Measurements from ENCODE around the gene NCBP1. TPM values are rescaled to one million over a fixed set of nuclear protein-coding genes. Genes with fewer than 3 reads are reported as not detected.

NCBP1 gene
- total RNA-seq, 1 donor from 2014 or later: 44.0 TPM

DNA sequence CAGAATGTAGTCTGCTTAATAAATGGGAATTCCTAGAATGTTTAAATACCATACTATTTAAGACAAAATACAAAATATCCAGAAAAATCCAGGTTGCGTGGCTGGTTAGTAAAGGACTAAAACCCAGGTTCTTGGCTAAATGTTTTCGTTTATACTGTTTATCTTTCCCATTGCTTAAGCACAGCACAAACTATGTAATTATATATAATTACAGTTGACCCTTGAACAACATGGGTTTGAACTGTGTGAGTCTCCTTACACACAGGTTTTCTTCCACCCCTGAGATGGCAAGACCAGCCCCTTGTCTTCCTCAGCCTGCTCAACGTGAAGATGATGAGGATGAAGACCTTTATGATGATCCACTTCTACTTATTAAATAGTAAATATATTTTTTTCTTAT lies 38.8 kb downstream of the NCBP1 start:
- intact Hi-C loops (cut with micrococcal nuclease): no loop called here

DNA sequence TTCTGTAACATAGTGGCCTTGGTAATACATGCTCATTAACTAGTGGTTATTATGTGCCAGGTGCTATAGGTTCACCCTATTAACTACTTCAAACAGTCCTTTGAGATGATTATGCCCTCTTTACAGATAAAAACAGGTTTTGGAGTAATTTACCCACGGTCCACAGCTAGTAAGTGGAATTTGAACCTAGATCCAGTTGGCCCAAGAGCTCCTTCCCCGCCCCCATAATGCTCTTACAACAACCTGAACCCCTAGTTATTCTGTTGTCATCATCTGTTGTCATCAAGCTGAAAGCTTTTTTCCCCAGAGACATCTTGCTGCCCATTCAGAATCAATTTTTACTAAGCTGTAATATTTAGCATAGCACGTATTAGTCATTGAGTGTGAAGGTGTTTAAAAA lies 40.3 kb downstream of the NCBP1 start:
- intact Hi-C loops (cut with micrococcal nuclease): no loop called here

DNA sequence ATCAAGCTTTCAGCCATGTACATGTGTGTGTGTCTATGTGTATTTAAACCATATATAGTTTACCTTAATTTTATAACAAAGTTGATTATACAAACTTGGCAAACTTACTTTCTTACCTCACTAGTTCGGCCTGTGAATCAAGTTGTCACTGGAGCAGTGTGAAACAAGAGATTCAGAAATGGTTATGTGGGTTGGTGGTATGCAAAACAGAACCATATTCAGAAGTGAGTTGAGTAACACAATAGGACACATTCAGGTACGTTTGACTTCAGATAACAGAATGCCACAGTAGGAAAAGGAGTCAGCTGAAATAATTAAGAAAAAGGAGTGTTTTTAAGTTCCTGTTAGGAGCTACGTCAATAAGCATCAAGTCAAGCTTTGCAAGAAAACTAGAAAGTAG lies 42.0 kb downstream of the NCBP1 start:
- intact Hi-C loops (cut with micrococcal nuclease): no loop called here

DNA sequence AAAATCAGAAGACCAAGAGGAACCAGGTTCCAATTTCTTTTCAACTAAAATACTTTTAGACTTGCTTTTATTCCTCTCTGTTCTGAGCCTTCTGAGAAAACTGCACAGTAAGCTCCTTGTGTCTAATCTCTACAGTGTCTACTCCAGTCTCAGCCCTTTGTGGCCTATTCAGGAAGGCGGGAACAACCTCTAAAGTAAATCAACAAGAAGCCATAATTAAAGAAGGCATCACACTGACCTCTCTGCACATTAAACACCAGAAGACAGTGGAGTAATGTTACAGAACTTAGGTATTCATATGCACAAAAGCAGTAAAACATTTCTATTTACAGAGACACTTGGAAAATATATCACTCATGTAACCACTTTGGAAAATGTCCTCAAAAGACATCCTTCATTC lies 48.6 kb downstream of the NCBP1 start:
- intact Hi-C loops (cut with micrococcal nuclease): no loop called here

DNA sequence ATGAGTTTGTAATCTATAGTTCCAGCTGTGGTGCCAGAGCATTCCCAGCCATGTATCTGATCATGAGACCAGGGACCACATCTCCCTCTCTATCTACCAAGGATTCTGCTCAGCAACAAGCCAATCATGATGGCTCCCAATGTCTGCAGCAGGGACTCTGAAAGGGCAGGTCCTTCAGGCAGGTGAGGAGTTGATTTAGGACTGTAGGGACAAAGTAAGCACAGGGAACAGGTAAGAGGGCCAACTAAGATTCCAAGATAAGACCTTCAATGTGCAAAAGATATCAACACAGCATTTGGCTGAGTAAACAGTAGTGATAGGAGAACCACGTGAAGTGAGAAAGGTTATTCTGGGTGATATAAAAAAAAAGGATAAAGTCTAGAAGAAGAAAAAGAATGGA lies 55.0 kb downstream of the NCBP1 start:
- intact Hi-C loops (cut with micrococcal nuclease): no loop called here

DNA sequence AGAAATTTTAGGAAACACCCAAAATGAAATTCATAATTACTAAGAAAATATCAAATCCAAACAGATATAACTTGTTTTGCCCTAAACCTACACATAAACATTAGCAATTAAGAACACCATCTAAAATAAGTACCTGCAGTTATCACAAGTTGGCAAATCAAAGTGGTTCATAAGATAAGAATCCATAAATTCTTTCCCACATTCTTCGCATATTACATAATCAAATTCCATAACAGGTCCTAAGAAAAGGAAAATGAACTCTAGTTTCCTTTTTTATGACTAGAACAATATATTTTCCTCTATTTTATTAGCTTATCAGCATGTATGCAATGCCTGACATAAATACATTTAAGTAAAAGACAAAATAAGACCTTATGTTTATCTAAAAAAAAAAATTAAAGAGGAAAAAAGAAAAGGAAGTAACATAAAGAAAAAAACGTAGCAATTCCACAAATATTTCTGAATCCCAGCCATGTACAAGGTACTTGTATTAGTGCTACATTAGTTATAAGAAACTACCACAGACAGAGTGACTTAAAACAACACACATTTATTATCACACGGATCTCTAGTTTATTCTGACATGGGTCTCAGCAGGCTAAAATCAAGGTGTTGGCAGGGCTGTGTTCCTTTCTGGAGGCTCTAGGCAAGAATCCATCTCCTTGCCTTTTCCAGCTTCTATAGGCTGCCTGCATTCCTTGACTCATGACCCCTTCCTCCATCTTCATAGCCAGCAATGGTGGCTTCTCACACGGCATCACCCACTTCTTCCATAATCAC lies 56.0 kb downstream of the NCBP1 start:
- intact Hi-C loops (cut with micrococcal nuclease): loop anchor here (10.0 kb wide), 1 partner anchor 565 kb away; the partner anchor contains the start of gene TBC1D2

DNA sequence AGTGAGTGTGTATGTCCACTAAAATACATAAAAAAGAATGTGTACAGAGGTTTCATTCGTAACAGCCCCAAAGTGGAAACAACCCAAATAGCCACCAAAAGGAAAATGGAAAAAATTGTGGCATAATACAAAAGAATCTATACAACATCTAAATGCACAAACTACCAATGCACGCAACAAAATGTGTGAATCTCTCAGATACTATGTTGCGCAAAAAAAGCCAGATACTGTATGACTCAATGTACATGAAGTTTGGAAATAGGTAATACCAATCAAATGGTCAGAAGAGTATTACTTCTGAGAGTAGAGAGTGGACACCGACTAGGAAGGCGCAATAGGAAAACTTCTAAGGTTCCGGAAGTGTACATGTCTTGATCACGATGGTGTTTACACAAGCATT lies 61.1 kb downstream of the NCBP1 start:
- intact Hi-C loops (cut with micrococcal nuclease): loop anchor here (5.0 to 10.0 kb wide), 4 partner anchors 108 to 560 kb away; partner anchors contain the start of gene TBC1D2

DNA sequence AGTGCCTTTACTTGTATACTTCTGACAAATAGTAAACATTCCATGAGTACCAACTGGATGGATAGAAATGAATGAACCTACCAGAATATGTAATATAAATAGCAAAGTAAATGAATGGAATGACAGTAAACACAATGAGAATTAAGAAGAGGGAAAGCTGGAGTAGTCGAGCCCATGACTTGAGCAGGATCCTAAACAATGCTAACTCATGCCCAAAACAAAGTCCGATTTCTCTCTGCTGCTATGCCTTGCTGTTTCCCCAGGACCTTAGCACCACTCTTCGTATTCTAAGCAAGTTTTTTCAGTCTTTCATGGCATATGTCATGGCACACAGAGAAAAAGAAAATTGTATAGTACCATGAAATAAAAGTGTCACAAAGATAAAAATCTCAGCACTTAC lies 61.8 kb downstream of the NCBP1 start:
- intact Hi-C loops (cut with micrococcal nuclease): loop anchor here (5.0 to 10.0 kb wide), 4 partner anchors 107 to 559 kb away; partner anchors contain the start of gene TBC1D2

DNA sequence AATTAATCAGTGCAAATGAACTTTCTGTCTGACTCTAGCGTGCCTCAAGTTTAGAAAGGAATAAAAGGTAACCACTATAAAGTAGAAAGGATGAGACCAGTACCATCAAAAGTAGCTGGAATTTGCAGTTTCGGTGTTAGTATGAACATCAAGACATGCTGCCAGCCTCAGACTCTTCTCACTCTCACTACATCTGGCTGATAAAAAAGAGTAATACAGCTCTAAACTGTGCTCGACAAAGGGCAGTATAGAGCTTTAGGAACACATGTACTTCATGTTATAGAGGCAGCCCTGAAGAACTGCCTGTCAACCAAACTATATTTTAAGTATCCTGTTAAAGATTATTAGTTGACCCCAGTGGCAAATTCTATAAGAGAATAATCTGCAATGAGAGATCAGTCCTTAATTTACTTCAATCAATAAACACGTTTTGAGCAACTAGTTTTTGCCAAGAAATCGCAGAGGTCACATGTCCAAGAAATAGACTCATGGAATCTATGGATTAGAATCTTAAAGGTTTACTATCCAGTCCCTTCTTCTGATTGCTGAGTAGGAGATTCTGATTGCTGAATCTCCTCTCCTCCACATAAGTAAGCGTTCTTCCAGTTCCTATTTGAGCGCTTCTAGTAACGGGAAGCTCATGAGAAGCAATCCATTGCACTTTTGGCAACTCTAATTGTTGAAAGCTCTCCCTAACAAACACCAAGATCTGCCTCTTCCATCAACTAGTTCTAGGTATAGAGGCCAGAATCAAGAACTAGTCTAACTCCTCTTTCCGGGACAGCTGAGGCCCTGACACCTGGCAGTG lies 62.6 kb downstream of the NCBP1 start:
- intact Hi-C loops (cut with micrococcal nuclease): loop anchor here (5.0 to 10.0 kb wide), 4 partner anchors 106 to 559 kb away; partner anchors contain the start of gene TBC1D2

DNA sequence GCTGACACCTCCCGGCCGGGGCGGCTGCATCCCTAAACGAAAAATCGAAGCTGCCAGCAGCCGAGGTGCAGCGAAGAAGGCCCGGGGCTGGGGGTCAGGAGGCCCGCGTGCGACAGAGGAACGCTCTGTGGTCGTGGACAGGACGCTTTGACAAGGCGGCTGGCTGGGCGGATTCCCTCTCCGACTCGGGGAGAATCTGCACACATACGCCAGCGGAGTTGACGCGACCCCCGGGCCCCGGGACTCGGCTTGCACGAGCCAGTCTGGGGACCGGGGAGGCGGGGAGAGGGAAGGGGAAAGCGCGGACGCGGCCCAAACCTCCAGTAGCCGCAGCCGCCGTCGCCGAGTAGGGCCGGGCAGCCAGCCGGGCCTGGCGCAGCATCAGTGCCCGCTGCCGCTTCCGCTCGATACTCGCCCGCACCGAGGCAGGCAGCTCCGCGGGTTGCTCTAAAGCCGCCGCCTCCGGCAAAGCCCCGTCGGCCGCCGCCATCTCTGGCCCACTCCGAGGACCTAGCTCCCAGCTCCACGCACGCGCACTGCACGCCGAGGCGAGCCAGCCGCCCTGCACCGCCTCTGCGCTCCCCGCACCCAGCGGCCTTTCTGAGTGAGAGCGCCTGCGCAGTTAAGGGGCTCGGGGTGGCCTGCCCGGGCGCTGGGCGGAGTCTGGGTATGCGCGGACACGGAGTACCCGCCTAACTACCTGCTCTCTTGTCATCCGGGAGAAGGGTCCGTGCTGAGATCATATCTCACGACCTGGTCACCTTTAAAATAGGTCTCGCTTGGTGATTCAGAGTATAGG lies 63.4 kb downstream of the NCBP1 start, which contains the start of gene XPA:
XPA (minus strand) TSS at position 538 of the 799 bp plus-strand sequence; CDS start at position 490, 48 bp downstream.
- intact Hi-C loops (cut with micrococcal nuclease): loop anchor here (1.0 to 10.0 kb wide), 6 partner anchors 64 to 558 kb away; partner anchors contain the start of genes NCBP1, TBC1D2, TRMO and TSTD2

DNA sequence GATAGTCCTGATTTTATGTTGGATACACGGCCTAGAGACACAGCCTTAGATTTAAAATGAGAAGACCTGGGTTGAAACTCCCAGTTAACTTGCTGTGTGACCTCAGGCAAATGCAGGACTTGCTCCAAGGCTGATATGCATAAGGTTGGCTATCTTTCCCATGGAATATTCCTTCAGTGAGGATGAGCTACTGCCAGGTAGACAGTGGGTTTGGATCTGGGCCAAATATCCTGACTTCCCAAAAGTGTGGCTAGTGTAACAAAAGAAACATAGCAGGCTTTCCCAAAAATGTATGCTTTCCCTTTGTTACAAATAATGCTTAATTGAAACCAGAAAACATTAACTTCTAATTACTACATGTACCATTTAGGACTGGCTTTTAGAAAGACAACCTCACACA lies 64.2 kb downstream of the NCBP1 start:
- intact Hi-C loops (cut with micrococcal nuclease): loop anchor here (1.0 to 10.0 kb wide), 6 partner anchors 65 to 557 kb away; partner anchors contain the start of genes NCBP1, TBC1D2, TRMO and TSTD2

DNA sequence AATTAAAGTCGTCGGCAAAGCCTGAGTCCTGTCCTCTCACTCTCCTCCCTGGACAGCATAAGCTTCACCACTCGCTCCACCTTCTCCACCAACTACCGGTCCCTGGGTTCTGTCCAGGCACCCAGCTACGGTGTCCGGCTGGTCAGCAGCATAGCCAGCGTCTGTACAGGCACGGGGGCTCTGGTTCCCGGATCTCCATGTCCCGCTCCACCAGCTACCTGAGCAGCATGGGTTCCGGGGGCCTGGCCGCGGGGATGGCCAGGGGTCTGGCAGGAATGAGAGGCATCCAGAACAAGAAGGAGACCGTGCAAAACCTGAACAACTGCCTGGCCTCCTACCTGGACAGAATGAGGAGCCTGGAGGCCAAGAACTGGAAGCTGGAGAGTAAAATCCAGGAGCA lies 65.2 kb downstream of the NCBP1 start:
- intact Hi-C loops (cut with micrococcal nuclease): loop anchor here (5.0 to 10.0 kb wide), 4 partner anchors 103 to 556 kb away; partner anchors contain the start of gene TBC1D2

DNA sequence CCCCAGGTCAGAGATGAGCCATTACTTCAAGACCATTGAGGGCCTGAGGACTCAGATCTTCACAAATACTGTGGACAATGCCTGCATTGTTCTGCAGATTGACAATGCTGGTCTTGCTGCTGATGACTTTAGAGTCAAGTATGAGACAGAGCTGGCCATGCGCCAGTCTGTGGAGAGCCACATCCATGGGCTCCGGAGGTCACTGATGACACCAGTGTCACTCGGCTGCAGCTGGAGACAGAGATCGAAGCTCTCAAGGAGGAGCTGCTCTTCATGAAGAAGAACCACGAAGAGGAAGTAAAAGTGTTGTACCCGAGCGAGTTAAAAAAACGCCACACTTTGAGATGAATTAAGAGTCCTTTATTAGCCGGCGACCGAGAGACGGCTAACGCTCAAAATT lies 65.7 kb downstream of the NCBP1 start:
- intact Hi-C loops (cut with micrococcal nuclease): loop anchor here (5.0 to 10.0 kb wide), 4 partner anchors 103 to 556 kb away; partner anchors contain the start of gene TBC1D2

DNA sequence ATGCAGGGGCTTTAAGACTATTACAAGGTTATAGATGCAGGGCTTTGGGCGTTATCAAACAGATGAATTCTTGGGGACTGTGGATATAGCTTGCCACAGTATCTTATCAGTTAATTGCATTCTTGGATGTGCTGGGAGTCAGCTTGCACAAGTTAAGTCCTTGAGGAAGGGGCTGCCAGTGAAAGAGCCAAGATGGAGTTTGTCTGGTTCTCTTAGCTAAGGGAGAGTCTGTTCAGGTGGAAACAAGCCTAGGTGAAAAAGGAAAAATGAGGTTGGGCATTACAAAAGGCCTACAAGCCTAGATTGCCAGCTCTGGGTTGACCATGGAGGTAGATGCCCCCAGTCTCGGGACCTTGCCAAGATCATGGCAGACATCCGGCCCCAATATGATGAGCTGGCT lies 66.2 kb downstream of the NCBP1 start:
- intact Hi-C loops (cut with micrococcal nuclease): loop anchor here (5.0 to 10.0 kb wide), 4 partner anchors 102 to 555 kb away; partner anchors contain the start of gene TBC1D2

DNA sequence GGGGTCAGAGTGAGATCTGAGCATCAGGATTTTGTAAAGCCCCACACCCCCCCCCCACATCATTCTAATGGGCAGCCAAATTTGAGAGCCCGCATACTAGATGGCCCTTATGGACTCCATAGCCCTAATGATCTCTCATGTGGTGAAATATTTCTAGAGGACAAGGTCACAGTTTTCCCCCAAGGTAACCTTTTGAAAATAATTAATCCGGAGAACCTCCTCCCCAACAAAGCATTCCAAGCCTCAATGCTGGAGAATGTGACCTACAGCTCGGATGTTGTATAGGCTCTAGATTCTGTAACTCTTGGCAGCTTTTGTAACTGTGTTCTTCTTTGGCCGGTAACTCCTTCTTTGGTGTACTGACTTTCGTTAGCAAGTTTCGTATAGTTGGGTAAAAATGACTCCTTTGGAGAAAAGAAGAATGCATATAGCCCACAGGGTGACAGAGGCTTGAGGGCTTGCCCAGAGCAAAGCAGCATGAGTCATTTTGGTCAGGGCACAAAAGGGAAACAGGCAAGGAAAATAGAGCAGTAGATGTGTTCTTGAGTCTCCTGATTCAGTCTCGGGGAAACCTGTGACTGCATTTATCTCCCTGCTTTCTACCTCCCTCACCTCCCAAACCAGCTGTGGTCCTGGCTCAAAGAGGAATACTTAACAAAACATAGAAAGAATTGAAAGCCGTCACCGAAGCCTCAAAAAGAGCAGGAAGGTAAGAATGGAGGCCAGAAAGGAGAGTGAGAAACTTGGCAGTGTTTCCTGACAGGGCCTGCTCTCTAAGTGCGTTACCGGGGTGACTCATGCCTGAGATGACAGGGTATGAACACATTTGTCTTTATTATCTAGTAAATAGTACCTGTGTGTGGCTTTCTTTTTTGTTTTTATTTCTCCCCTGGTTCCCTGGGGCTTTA lies 70.1 kb downstream of the NCBP1 start:
- intact Hi-C loops (cut with micrococcal nuclease): no loop called here

DNA sequence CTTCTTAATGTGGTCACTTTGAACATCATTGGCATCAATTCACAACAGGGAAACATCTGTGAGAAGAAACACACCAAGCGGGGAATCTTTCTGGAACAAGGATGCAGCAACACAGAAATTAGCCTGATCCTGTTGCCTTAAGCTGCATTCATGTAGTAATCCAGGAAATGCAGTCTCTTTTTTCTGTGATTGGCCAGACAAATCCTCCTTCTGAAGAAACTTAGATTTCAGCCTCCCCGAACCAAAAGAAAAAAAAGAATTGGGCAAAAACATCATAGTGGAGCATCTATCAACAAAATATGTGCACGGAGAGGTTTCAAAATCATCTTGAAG lies 70.7 kb downstream of the NCBP1 start:
- intact Hi-C loops (cut with micrococcal nuclease): no loop called here

DNA sequence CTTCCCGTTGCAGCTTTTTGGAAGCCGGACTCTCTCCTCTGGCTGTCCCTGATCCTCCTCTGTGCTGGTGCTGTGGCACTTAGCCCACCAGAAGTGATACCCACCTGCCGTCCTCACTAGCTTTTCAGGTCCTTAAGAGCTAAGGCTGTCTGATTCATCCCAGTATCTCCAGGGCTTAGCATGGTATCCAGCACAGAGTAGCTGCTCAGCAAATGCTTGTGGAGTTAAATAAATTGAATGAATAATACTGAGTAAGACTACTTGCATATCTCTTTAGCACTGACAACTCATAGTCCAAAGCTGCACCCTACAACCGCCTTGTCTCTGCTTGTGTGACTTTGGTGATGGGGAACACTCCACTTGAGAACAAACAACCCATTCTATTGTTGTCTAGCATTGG lies 71.2 kb downstream of the NCBP1 start:
- intact Hi-C loops (cut with micrococcal nuclease): no loop called here

DNA sequence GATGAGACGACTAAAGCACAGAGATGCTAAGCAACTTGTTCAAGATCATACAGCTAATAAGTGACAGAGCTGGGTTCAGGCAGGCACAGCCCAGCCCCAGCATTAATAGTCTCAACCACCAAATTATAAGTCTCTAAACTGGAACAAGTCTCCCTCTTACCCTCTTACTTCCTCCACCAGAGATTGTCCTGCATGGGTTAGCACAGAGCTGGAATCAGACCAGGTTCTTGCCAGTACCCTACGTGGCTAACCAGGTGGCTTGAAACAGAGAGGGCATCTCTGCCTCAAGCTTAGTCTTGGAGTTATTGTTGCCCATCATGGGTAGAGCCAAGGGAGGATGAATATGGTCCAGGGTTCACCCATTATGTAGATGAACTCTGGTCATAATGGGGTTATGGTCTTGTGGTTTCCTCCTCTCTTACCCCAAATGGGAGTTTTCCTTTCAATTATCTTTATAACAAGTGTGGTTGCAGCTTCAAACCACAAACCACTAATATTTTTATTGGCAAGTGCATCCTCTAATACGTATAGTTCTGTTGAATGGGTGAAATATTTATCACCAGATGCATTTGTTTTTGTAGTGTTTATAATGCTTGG lies 71.8 kb downstream of the NCBP1 start:
- intact Hi-C loops (cut with micrococcal nuclease): no loop called here

DNA sequence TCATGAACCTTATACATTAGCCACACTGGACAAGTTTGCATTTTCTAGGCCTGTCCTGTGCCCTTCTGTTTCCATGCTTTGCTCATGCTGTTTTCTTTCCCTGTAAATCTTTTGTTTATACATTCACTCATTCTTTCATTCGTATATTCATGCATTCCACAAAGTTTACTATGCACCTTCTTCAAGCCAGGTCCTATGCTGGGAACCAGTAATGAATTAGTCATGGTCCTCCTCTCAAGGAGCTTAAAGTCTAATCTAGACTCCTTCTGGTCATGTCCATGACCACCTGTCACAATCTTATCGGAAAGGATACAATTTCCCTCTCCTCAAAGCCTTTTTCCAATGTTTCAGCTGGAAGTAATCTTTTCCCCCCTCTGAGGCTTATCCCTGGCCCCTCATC lies 72.6 kb downstream of the NCBP1 start:
- intact Hi-C loops (cut with micrococcal nuclease): no loop called here
